HG03175 (cell line): ENCODE data around the gene GALK2.

Source experiments
- ATAC-seq: cut with Tn5 transposase; IDR thresholded peaks from one replicate; pipeline ENCODE4 v1.9.1; 2021; ENCODE audit warnings: mild to moderate bottlenecking, moderate library complexity; ENCODE audit not compliant: unreplicated experiment

Gene GALK2

DNA sequence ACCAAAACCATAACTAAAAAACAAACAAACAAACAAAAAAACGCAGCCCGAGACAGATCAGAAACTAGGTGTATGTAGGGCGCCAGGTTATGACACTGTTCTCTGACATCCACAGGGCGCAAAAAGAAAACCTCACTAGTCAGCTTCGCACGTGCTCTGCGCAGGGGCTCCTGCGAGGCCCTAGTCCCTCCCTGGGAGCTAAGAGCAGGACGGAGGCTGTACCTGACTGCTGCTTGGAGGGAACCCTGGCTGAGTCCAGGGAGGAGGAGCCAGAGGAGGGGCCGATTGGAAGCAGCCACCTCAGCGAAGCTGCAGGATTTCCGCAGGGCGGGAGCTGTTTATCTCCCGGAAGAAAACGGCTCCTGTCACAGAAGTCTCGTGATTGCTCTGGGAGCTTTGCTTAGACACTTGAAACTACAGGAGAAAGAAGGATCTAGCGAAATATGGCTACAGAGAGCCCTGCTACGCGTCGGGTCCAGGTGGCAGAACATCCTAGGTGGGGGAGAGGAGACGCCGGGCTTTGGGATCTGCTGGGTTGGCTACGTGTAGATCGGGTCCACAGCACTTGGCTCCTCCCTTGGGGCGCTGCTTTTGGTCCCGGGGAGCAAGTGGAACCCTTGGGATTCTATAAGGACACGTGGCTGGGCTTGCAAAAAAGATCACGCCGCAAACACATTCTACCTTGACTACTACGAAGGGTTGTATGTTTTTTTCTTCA, at the start of gene GALK2:
GALK2 (plus strand) TSS at position 368 of the 718 bp plus-strand sequence; CDS start at position 444, 76 bp downstream.
- ATAC-seq = peak; percentile 87

DNA sequence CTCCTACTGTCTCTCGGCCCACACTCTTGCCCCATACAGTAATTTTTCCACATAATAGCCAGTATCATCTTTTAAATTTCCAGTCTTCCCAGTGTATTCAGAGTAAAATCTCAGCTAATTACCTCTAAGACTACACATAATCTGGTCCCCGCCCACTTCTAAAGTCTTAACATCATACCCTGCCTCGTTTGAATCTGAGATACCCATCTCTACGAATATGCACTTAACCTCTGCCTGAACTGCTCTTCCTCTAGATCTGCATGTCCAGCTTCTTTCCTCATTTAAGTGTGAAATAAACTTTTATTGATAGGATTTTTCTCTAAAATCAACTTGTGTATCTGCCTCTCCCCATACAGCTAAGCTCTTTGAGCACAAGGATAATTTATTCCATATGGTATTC, 49.2 kb upstream of the GALK2 start:
- no peak for ATAC-seq

DNA sequence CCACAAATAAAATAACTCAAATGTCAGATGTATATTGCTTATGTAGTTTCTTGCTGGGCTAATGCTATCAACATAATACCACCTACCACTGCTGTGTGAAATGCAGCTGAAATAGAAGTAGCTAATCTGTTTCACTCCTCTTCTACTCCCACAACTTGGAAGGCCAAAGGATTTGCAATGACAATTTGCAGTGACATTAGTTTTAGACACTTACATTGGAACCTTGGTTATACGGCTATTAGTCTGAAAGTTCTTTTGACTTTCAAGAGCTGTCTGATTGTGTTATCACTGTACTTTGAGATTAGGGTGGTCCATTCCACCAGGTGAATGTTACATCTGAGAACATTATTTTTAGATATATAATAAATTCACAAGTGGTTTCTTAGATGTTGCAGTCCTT, 48.1 kb upstream of the GALK2 start:
- no peak for ATAC-seq

DNA sequence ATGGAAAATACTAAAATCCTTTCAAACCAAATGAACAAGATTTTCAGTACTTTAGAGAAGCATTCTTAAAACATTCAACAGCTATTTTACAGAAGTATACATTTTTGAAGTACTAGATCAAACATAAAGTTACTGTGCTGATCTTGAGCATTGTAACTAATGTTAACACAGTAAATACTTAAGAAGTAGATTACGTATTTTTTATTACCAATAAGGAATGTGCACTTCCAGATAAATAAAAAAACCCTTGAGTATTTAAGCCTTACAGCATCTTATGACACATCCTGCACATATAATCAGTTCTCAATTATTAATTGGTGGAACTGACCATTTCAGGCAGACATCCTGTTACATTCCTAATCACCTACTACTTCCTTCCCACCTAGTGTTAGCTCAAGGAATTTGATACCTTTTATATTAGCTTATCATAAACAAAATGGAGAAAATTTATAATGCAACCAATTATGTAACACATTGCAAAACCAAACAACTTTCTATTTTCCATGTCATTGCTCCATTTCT, 47.4 kb upstream of the GALK2 start:
- ATAC-seq = no peak

DNA sequence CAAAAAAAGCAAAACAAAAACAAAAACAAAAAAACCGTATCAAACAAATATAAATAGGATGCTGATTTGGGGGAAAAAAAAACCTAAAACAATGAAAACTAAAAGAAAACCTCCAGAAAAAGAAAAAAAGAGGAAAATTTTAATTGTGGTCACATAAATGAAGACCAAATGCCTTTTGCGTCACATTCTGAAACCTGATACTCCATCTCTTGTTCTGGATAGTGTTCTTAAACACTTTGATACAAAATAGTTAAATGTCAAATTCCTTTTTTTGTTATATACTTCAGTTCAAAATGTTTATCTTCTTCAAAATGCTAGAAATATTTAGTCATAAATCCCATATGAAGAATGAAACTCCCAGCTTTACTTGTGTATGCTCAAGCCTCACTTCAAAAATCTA, 45.7 kb upstream of the GALK2 start:
- ATAC-seq = no peak

DNA sequence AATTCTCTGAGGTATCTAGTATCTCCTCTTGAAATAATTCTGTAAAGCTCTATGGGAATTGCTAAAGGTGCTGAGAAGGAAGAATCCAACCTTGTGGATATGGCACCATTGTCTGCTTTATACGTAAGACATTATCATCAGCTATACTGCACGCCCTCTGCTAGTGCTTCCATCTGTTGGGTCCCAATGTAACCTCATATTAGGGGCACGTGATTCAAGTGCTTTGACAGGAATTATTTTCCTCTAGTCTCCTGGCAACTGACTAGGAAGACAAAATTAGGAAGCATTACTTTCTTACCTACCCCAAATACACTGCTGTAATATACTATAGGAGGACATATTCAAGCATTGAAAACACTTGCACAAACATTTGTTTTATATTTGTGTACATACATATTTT, 38.6 kb upstream of the GALK2 start:
- no peak for ATAC-seq

DNA sequence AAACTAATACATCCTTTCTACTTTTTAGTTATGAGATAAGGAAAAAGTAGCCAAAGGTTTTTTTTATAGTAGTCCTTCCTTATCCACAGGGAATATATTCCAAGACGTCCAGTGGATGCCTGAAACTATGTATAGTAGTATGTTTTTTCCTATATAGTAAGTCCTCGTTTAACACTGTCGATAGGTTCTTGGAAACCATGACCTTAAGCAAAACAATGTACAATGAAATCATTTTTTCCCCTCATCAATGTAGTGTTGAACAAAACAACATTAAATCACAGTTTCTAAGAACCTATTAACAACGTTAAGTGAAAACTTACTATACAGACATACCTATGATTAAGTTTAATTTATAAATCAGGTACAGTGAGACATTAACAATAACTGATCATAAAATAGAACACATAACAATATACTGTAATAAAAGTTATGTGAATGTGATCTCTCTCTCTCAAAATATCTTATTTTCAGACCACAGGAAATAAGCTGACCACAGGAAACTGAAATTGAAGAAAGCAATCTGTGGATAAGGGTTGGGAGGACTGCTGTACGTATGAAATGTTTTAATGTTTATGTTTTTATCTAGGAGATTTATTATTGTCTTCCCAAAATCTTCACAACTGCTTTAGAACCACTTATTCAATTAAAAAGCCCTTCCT, 35.2 kb upstream of the GALK2 start:
- peak; percentile 44 for ATAC-seq

DNA sequence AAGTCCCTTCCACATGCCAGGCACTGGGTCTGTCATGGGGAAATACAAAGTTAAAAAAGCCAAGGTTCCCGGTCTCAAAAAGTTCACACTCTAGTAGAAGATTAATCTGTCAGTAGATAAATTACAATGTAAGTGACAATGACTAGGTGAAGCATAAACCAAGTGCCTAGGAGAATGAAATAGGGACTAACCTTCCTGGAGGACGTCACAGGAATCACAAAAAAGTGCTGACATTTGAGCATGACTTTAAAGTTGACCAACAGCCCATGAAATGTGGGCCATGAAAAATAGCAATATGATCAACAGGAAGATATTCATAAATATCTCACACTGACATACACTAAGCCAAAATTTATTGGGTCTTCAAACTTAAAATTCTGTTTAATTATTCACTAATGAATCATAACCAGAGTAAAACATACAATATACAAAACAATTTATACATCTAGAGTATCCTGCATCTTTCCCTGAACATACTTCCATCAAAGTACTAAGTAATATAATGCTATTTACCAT, 34.6 kb upstream of the GALK2 start:
- peak; percentile 74 for ATAC-seq

DNA sequence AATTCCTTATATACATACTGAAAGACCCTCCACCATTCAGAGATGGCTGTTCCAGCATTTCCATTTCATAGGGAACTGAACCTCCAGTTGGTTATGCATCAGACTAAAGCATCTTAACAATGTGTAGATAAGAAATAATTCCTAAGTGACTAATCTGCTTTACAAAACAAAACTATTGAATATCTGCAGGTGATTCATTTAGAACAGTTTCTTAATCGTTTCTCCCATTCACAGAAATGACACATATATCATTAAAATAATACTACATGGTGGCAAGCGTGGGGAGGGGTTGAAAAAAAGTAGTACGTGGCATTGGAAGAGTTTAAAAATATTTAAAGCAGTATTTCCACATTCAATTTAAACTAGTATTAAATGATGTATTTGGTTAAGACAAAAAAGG, 34.1 kb upstream of the GALK2 start:
- ATAC-seq = no peak

DNA sequence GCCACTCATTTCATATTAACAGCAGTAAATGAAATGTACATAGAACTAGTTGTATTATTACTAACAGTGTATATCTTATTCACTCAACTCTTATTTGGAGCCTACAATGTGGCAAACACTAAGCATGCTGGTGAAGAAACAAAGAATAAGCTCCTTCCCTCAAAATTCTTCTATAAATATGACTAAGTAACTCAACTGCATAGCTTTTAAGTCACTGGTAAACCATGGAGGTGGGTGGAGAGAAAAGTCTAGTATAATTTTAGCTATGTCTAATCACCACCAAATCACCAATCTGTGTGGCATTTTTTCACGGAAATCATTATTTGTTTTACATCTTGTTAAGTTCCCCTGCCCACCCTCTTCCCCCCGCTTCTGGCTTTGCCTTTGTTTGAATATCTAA, 32.2 kb upstream of the GALK2 start:
- no peak for ATAC-seq

DNA sequence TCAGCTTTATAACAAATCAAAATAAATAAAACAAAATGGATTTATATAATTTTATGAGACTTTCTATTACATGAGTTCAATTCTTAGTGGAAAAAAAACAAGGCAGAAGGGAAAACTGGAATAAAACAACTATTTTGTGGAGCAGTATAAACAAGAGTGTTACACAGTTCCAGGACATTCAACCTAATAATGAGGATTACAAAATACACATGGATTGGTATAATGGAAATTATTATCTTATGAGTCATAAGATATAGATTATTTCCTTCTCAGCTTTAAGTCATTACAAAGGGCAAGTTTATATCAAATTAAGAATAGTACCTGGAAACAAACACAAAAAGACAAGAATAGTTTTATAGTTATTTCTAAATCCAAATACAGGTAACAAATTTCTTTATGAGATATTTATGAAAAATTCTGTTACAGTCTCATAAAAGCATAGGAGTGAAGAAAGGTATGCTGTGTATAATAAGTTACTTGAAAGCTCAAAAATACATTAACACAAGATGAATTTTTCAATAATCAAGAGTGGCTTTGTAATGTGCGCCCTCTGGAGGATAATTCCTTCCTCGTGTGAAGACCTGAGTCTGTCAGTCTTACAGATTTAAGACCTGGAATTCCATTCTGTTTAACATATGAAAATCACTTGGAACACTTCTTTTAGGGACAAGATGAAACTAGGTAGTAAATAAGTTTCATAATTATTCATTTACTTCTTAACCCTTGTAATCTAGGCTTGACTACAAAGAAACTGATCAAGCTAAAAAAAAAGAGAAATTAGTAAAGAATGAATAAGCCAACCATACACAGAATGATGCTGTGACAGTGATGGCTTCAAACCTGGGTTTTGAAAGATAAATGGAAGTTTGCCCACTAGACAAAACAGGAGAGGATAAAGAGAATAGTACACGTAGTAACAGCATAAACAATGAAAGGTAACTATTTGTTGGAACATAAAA, 24.1 kb upstream of the GALK2 start:
- ATAC-seq = no peak

DNA sequence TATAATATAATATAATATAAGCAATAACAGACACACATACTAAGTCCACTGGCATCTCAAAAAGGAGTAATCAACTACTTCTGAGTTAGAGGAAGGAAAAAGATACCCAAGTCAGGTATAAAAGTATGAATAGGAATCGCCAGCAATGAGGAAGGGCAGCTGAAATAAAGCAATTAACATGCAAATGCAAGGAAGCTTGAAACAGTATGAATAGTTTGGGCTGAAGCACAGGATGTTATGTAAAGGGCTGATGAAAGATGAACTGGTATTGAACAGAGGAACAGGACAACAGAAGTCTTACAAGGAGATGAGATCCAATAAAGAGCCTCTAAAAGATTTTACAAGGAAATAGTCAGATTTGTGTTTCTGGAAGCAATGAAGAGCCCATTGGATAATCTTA, 21.7 kb upstream of the GALK2 start:
- no peak for ATAC-seq

DNA sequence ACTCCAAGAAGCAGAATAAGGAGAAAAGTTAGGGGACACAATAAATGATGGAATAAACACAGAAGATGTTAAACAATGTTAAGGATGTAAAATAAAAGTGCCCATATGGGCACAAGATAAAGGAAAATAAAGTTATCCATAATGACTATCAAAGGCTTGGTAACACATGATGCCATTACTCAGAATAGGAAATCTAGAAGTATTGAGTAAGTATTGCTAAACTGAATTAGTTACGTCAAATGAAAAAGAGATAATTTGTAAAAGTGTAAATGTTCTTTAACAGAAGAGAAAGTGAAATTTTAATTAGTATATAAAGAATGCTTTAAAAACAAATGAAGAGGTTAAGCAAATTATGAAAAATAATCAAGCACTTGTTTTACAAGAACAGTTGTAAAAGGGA, 21.3 kb upstream of the GALK2 start:
- ATAC-seq = no peak

DNA sequence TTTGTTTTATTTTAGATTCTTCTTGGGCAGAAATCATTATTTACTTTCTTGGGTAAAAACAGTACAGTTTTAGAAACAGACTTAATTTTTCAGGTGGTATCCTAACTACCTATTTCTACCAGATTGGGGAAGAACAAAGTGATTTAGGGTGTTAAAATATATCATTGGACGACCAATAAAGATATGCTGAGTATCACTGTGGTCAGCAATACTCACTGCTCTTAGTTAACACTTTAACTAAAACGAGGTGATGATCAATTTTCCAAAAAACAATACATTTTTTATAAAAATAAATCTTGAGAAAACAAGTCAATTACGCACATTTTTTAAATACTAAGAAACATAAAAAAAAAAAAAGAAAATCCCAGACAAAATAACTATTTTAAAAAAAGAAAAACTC, 18.2 kb upstream of the GALK2 start:
- no peak for ATAC-seq

DNA sequence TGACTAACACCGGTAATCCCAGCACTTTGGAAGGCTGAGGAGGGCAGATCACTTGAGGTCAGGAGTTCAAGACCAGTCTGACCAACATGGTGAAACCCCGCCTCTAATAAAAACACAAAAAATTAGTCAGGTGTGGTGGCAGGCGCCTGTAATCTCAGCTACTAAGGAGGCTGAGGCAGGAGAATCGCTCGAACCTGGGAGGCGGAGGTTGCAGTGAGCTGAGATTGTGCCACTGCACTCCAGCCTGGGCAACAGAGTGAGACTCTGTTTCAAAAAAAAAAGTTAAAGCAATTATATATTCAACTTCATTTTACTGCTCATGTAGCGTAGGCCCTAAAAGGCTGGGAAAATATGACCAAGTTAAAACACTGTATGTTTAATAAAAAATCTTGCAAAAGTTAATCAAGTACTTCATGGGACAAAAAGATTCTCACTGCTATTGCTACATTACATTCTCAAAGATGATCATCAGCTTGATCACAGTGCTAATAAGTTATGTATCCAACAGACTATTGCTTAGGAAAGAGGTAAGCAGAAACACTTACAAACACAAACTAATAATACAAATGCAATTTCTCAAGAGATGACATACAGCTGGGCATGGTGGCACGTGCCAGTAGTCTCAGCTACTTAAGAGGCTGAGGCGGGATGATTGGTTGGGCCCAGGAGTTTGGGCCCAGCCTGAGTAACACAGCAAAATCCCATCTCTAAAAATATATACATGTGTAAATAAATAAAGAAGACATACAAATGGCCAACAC, 17.3 kb upstream of the GALK2 start:
- no peak for ATAC-seq

DNA sequence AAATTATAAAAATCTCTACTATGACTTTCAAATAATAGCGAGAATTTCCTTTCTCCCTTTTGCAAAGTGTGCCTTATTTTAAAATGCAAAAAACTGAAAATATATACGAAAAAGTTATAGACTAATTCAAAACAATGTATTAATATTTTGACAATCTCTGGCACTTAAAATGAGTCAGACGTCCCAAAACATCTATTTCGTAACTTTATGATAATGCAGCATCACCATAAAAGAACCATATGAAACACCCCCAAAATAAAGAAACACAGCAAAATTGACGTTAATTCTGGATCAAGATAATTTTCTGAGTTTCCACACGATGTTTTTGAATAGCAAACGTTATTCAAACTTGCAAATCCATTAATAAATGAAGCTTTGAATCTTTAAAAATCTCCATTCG, 15.7 kb upstream of the GALK2 start:
- ATAC-seq = no peak

DNA sequence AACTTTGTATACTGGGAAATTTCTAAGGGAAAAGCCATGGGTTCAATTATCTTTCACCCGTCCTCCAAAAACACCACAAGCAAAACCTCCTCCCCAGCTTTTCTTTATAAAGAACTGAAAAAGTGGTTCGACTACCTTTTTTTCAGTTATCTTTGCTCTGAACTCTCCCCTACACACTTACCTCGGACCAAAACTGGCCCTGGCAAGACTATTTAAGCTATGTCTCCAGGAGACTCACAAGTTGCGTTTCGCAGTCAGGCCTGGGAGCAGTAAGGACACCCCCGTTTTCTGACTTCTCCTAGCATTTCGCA, 15.3 kb upstream of the GALK2 start:
- ATAC-seq = peak; percentile 16

DNA sequence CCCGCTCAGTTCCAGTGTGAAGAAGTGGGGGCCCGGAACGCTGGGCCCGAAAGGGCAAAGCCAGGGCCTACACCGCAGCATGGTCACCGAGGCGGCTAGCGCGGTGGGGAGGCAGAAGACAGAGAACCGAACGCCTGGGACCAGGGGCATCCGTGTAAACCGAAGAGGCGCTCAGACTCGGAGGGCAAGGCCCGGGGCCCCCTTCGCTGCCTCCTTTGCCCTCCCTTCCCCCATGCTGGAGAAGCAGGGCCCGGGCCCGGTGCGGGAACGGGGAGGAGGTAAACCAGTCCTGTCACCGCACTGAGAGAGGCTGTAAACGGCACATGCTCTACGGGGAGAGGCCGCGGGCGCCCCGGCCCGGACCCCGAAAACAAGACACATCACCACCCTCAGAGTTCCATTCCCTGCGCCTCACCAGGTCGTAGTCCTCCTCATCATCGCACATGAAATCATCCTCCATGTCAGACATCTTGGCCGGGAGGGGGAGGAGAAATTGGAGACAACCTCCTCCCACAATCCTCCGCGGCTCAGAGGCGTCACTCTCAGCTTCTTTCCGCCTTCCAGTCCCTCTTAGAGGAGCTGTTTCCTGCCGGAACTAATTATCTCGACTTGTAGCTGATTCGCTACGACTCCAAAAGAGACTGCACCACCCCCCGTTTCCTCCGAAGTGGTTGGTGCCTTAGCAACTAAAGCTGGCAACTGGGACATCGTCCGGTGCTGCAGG, 14.8 kb upstream of the GALK2 start, which contains the start of gene COPS2:
COPS2 (minus strand) TSS at position 490 of the 724 bp plus-strand sequence; CDS start at position 469, 21 bp downstream.
- ATAC-seq = peak; percentile 91

DNA sequence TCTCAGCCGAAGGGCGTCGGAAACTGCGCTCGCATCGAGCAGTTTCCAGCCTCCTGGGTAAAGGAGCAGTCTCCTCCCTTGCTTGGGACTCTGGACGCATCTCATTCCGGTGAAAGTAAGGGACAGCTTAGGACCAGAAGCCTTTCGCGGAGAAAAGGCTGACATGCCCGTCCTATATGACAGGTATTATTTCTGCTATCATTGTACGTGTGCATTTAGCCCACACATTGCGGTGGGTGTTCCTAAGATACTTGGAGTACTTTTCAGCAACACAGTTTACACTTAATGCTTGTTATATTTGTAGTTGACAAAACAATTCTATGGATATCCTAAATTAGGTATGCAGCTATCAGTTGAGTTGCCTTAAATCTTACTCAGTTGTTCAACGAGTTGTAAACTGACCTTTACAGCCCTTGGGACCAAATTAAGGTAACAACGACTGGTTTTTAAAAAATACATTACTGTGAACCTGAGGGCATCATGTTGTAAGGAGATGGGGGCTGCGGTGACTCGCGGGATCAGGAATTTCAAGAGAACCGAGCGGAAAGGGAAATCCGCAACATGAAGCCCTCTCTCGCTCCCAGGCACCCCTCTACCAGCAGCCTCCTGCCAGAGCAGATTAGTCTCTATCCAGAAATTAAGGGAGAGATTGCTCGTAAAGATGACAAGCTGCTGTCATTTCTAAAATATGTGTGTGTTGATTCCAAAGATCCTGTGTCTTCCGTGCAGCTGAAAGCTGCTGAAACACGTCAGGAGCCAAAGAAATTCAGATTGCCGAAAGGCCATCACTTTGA, 14.0 kb upstream of the GALK2 start:
- ATAC-seq = peak; percentile 24
